Brain microvascular endothelial cell (primary cell): ENCODE data around the gene RAP2C.
"Not testable (repeated sequence)": the region's sequence is repeated elsewhere in the genome, so short reads cannot be mapped to it uniquely, and the experiment has no call there.

Experiments
- DNase-seq: peaks from one replicate; pipeline ENCODE4 v3.0.0-alpha.2; 2020
- H3K27ac ChIP-seq: fragments of 250-450 bp; sonication (Bioruptor Pico); 2 replicates; pipeline ENCODE4 v1.5.1; 2020; ENCODE audit warnings: mild to moderate bottlenecking, moderate library complexity
- H3K27me3 ChIP-seq: fragments of 250-450 bp; sonication (Bioruptor Pico); replicated peaks from 2 replicates; pipeline ENCODE4 v1.5.1; 2020; ENCODE audit warnings: mild to moderate bottlenecking
- H3K36me3 ChIP-seq: fragments of 250-450 bp; sonication (Bioruptor Pico); replicated peaks from 2 replicates; pipeline ENCODE4 v1.5.1; 2020; ENCODE audit warnings: mild to moderate bottlenecking
- H3K4me3 ChIP-seq: 2 replicates; pipeline ENCODE4 v1.5.1; 2011; ENCODE audit warnings: low read depth, mild to moderate bottlenecking, control low read depth, low read length, moderate library complexity
- CTCF ChIP-seq: IDR thresholded peaks from 2 replicates; pipeline ENCODE4 v1.5.1; 2011; ENCODE audit warnings: low read depth, mild to moderate bottlenecking, moderate library complexity, low read length, control low read depth, inconsistent platforms; ENCODE audit errors: missing control alignments
- in situ Hi-C: cut with HindIII; loops from 2 replicates; pipeline ENCODE4 v1.10.0; 2017; ENCODE audit warnings: low sequenced_read_pairs, low pct_ligation_motif_present

RAP2C gene

GRCh38 chrX:132165005-132165404 is 54.2 kb downstream of the RAP2C start:
- in situ Hi-C loops, result no loop called here
- DNase-seq, result no peak
- Histone ChIP-seq H3K27me3 (no peaks in the 10 kb centered on the region), H3K36me3 (no peaks in the 10 kb centered on the region), H3K4me3 (no peak overlapping the region), H3K27ac (no peak overlapping the region)
- TF ChIP-seq CTCF, result no peak

- H3K27me3 ChIP-seq, H3K27ac ChIP-seq, in situ Hi-C loops, H3K4me3 ChIP-seq, DNase-seq, H3K36me3 ChIP-seq: not testable (repeated sequence)
Measured at GRCh38 chrX:132163094-132163493, 56.2 kb downstream of the RAP2C start.

GRCh38 chrX:132153166-132153565 is 66.1 kb downstream of the RAP2C start:
- TF ChIP-seq CTCF, result no peak
- in situ Hi-C loops, result no loop called here
- Histone ChIP-seq H3K4me3 (no peak overlapping the region), H3K36me3 (no peaks in the 10 kb centered on the region), H3K27ac (no peak overlapping the region), H3K27me3 (no peaks in the 10 kb centered on the region)
- DNase-seq, result no peak
